Dendritic cell treated with granulocyte-macrophage colony-stimulating factor and Interleukin-4, amounts not matched to agents 40 ng/mL and 50 ng/mL, for 4 days (primary cell): ENCODE measurements around the gene EGFL6.
A peak's percentile ranks its signal among the peaks of the same experiment; 100 is the strongest.
"Not testable (repeated sequence)": the region's sequence is repeated elsewhere in the genome, so short reads cannot be mapped to it uniquely, and the experiment has no call there.

Experiments
- H3K27ac Mint-ChIP-seq: one replicate; pipeline ENCODE4 v1.8.0; 2022; ENCODE audit warnings: mild to moderate bottlenecking, mixed read lengths
- H3K27me3 Mint-ChIP-seq: one replicate; pipeline ENCODE4 v1.8.0; 2022; ENCODE audit warnings: mild to moderate bottlenecking, mixed read lengths
- H3K36me3 Mint-ChIP-seq: one replicate; pipeline ENCODE4 v1.8.0; 2022; ENCODE audit warnings: low read depth, mixed read lengths
- H3K4me1 Mint-ChIP-seq: one replicate; pipeline ENCODE4 v1.8.0; 2022; ENCODE audit warnings: low read depth, mixed read lengths
- H3K4me3 Mint-ChIP-seq: one replicate; pipeline ENCODE4 v1.8.0; 2022; ENCODE audit warnings: mild to moderate bottlenecking, moderate library complexity, mixed read lengths
- H3K9me3 Mint-ChIP-seq: one replicate; pipeline ENCODE4 v1.8.0; 2022; ENCODE audit warnings: mixed read lengths
- intact Hi-C: fragments of 100-400 bp; cut with micrococcal nuclease; formaldehyde crosslinking; loops from one replicate; pipeline ENCODE4 v1.15.0; 2022

EGFL6 gene

DNA sequence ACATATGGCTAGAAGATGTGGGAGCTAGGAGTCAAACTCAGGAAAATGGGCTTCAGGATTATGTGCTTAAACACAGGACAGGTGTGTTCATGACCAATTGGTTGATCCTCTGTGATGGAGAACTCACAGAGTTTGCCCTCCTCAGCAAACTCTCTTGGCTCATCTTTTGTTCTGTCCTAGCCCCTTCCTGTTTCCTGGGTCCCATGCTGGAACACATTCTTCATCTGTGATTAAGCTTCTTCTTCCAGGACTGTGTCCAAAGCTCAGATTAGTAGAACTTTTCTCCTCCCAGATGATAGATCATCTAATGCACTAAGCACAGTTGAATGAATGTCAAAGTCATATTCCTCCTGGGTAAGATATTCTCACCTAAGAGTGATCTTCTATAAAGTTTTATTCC, 44.8 kb downstream of the EGFL6 start:
- no peak overlapping the region for H3K4me3 Mint-ChIP-seq
- H3K9me3 Mint-ChIP-seq: no peaks in the 10 kb centered on the region
- no peak overlapping the region for H3K27ac Mint-ChIP-seq
- H3K27me3 Mint-ChIP-seq: no peaks in the 10 kb centered on the region
- H3K36me3 Mint-ChIP-seq: no peaks in the 10 kb centered on the region
- intact Hi-C loops: no loop called here
- no peaks in the 10 kb centered on the region for H3K4me1 Mint-ChIP-seq

DNA sequence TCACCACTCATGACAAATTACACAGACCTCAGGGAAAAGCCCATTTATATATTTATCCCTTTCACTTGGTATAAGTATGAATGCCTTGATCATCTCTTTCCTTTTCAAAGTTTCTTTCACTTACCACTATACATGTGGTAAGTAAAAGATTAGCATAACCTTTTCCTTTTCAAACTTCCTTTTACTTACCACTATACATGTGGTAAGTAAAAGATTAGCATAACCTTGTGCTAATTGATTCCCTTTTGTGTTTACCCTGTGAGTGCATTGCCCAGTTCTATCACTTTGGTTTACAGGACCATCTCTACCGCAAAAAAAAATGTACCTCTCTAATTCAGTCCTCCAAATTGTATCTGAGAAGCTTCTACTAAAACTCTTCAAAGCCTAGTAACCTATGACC, 50.8 kb downstream of the EGFL6 start:
- Mint-ChIP-seq H3K4me3 (no peak overlapping the region), H3K27ac (no peak overlapping the region), H3K27me3 (no peaks in the 10 kb centered on the region), H3K36me3 (no peaks in the 10 kb centered on the region), H3K9me3 (no peaks in the 10 kb centered on the region), H3K4me1 (no peaks in the 10 kb centered on the region)
- intact Hi-C loops: no loop called here

DNA sequence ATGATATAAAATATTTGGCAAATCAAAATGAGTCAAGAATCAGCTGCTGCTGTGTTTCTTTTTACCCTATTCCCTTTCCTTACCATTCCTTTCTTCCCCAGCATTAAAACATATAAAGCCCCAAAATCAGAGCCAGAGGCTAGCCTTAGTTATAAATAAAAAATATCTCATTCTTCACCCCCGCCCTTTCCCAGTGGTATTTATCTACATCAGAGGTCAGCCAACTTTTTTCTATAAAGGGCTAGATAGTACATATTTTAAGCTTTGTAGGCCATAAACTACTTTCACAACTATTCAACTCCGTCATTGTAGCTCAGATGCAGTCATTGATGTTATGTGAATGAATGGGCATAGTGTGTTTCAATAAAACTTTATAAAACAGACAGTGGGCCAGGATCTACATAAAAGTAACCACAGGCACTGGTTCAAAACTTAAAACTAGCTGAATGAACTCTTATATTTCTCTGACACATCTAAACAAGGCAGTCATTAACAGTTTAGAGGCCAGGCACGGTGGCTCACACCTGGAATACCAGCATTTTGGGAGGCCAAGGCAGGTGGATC, 53.1 kb downstream of the EGFL6 start:
- intact Hi-C loops: no loop called here
- Mint-ChIP-seq H3K4me1 (no peaks in the 10 kb centered on the region), H3K27ac (no peak overlapping the region), H3K27me3 (no peaks in the 10 kb centered on the region), H3K4me3 (no peak overlapping the region), H3K9me3 (no peaks in the 10 kb centered on the region), H3K36me3 (no peaks in the 10 kb centered on the region)

DNA sequence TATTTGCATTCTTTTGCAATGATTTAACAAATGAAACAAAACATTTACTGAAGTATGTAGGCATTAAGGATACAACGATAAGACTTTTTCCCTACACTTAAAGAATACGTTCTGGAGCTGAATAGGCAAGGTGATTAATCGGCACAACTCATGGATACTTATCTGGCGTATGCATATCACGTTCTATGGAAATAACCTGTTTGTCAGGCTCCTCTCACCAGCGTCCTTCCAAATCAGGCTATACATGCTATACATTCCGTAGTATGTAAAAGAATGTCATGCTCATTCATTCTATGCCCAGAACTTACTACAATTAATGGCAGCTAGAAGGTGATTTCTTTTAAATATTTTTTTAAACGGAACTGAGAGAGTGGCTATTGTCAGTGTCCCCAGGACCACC, 57.9 kb downstream of the EGFL6 start:
- H3K4me1 Mint-ChIP-seq: no peaks in the 10 kb centered on the region
- no peaks in the 10 kb centered on the region for H3K36me3 Mint-ChIP-seq
- no peaks in the 10 kb centered on the region for H3K27me3 Mint-ChIP-seq
- intact Hi-C loops: no loop called here
- no peak overlapping the region for H3K27ac Mint-ChIP-seq
- H3K4me3 Mint-ChIP-seq: no peak overlapping the region
- H3K9me3 Mint-ChIP-seq: no peaks in the 10 kb centered on the region

- H3K4me3 Mint-ChIP-seq, H3K27ac Mint-ChIP-seq, H3K36me3 Mint-ChIP-seq, H3K27me3 Mint-ChIP-seq, intact Hi-C loops, H3K4me1 Mint-ChIP-seq: not testable (repeated sequence)
- H3K9me3 Mint-ChIP-seq: peaks cover 19% of the 10 kb centered on the region
Observed at GRCh38 chrX:13637224-13637623, 67.8 kb downstream of the EGFL6 start.

DNA sequence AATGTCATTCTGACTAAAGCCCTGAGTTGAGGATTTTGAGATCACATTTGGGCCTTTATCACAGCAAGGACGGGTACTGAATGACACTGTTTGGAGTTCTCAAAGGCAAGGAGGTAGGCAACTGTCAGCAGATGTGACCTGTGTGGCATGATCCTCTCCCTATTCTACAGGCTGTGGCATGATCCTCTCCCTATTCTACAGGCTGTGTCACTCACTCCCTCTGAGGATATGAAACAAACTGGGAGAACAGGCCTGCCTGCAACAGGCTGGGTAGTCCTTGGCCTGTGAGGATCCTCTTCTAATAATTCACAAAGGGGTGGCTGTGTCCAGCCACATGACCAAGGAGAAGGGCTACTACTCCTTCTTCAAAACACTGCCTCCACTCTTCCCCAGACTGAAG, 68.6 kb downstream of the EGFL6 start:
- no peaks in the 10 kb centered on the region for H3K36me3 Mint-ChIP-seq
- no peak overlapping the region for H3K4me3 Mint-ChIP-seq
- intact Hi-C loops: no loop called here
- peaks cover 19% of the 10 kb centered on the region for H3K9me3 Mint-ChIP-seq
- H3K27me3 Mint-ChIP-seq: no peaks in the 10 kb centered on the region
- no peaks in the 10 kb centered on the region for H3K4me1 Mint-ChIP-seq
- H3K27ac Mint-ChIP-seq: no peak overlapping the region

DNA sequence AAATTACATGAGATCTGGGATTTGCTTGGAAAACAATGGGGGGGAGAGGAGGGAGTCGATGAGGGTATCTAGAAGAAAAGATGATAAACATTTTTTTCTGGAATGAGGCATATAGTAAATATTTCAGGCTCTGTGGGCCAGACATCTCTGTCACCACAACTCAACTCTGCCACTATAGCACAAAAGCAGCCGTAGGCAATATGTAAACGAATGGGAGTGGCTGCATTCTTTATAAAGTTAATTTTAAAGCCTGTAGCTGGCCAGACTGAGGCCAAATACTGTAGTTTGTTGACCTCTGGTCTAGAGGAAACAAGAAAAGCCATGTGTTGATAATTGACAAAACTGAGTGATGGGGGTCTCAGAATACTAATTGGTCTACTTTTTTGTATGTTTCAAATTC, 69.4 kb downstream of the EGFL6 start:
- Mint-ChIP-seq H3K27me3 (no peaks in the 10 kb centered on the region), H3K4me3 (no peak overlapping the region), H3K27ac (no peak overlapping the region), H3K9me3 (peaks cover 19% of the 10 kb centered on the region), H3K36me3 (no peaks in the 10 kb centered on the region), H3K4me1 (no peaks in the 10 kb centered on the region)
- intact Hi-C loops: no loop called here

DNA sequence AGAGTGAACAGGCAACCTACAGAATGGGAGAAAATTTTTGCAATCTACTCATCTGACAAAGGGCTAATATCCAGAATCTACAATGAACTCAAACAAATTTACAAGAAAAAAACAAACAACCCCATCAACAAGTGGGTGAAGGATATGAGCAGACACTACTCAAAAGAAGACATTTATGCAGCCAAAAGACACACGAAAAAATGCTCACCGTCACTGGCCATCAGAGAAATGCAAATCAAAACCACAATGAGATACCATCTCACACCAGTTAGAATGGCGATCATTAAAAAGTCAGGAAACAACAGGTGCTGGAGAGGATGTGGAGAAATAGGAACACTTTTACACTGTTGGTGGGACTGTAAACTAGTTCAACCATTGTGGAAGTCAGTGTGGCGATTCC, 72.3 kb downstream of the EGFL6 start:
- H3K9me3 Mint-ChIP-seq, intact Hi-C loops, H3K4me3 Mint-ChIP-seq: not testable (repeated sequence)

GRCh38 chrX:13645464-13646153, 76.2 kb downstream of the EGFL6 start:
- Mint-ChIP-seq H3K4me1 (peaks cover 6% of the 10 kb centered on the region), H3K27me3 (no peaks in the 10 kb centered on the region), H3K4me3 (no peak overlapping the region), H3K27ac (no peak overlapping the region), H3K9me3 (no peaks in the 10 kb centered on the region), H3K36me3 (no peaks in the 10 kb centered on the region)
- intact Hi-C loops: loop anchor here (2.0 kb wide), 1 partner anchor 139 kb away; no protein-coding TSS in a partner anchor

More for the DNA sequence above, 72.3 kb downstream of the EGFL6 start:
- not testable (repeated sequence) for H3K36me3 Mint-ChIP-seq, H3K4me1 Mint-ChIP-seq, H3K27me3 Mint-ChIP-seq, H3K27ac Mint-ChIP-seq

DNA sequence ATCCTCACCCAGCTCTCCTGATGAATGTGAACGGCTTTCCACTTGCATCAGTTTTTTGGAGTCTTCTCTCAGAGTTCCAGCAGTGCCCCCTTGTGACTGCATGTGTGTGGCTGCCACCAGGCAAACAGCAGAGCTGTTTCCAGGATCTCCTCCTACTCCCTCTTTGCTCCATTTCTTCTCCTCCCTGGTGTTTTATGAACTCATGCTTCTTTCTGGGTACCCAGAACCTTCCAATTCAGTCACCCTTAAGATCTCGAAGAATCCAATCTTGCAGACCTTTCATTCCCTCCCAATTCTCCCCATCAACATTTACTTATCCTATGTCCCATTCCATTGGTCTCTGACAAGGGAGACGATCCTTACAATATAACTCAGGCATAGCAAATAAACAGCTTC, 76.8 kb downstream of the EGFL6 start:
- Mint-ChIP-seq H3K27me3 (no peaks in the 10 kb centered on the region), H3K4me1 (peaks cover 6% of the 10 kb centered on the region), H3K27ac (no peak overlapping the region), H3K9me3 (no peaks in the 10 kb centered on the region), H3K4me3 (no peak overlapping the region), H3K36me3 (no peaks in the 10 kb centered on the region)
- intact Hi-C loops: loop anchor here (2.0 kb wide), 1 partner anchor 139 kb away; no protein-coding TSS in a partner anchor

GRCh38 chrX:13647709-13648212, 78.4 kb downstream of the EGFL6 start:
- H3K4me1 Mint-ChIP-seq: peaks cover 6% of the 10 kb centered on the region
- no peaks in the 10 kb centered on the region for H3K36me3 Mint-ChIP-seq
- no peaks in the 10 kb centered on the region for H3K9me3 Mint-ChIP-seq
- intact Hi-C loops: loop anchor here (2.0 kb wide), 1 partner anchor 141 kb away; no protein-coding TSS in a partner anchor
- peak overlapping the region; percentile 78 for H3K27ac Mint-ChIP-seq
- H3K4me3 Mint-ChIP-seq: no peak overlapping the region
- no peaks in the 10 kb centered on the region for H3K27me3 Mint-ChIP-seq

DNA sequence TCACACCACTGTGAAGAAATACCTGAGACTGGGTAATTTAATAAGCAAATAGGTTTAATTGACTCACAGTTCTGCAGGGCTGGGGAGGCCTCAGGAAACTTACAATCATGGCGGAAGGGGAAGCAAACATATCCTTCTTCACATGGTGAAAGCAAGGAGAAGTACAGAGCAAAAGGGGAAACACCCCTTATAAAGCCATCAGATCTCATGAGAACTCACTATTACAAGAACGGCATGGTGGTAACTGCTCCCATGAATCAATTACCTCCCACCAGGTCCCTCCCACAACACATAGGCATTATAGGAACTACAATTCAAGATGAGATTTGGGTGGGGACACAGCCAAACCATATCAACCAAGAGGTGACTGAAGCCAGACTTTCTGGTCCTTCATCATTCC, 78.9 kb downstream of the EGFL6 start:
- H3K4me1 Mint-ChIP-seq, H3K4me3 Mint-ChIP-seq, intact Hi-C loops, H3K9me3 Mint-ChIP-seq, H3K27me3 Mint-ChIP-seq, H3K36me3 Mint-ChIP-seq: not testable (repeated sequence)
- H3K27ac Mint-ChIP-seq: peak overlapping the region; percentile 78

- Mint-ChIP-seq H3K36me3 (no peaks in the 10 kb centered on the region), H3K4me3 (no peak overlapping the region), H3K4me1 (peaks cover 6% of the 10 kb centered on the region), H3K9me3 (no peaks in the 10 kb centered on the region), H3K27ac (no peak overlapping the region), H3K27me3 (no peaks in the 10 kb centered on the region)
- intact Hi-C loops: no loop called here
Observed at GRCh38 chrX:13649838-13650237, 80.4 kb downstream of the EGFL6 start.

DNA sequence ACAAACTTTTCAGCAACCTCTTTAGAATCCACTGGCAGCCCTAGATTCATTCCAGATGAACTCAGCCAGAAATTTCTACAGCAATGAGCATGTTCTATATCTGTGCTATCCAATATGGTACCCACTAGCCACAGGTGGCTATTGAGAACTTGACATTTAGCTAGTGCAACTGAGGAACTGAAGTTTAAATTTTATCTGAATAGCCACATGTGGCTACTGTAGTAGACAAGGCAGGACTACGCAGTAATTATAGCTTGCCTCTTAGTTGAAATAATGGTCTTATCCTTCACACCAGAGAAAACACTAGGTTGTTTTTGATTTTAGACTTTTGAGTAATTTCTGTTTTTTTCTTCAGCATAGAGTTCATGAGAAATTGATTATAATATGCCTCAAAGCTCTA, 80.9 kb downstream of the EGFL6 start:
- Mint-ChIP-seq H3K9me3 (no peaks in the 10 kb centered on the region), H3K36me3 (peaks cover 2% of the 10 kb centered on the region), H3K4me3 (no peak overlapping the region), H3K4me1 (peaks cover 6% of the 10 kb centered on the region), H3K27ac (no peak overlapping the region), H3K27me3 (no peaks in the 10 kb centered on the region)
- intact Hi-C loops: no loop called here

- no peak overlapping the region for H3K27ac Mint-ChIP-seq
- peaks cover 8% of the 10 kb centered on the region for H3K36me3 Mint-ChIP-seq
- H3K4me3 Mint-ChIP-seq: no peak overlapping the region
- intact Hi-C loops: no loop called here
- no peaks in the 10 kb centered on the region for H3K27me3 Mint-ChIP-seq
- H3K9me3 Mint-ChIP-seq: no peaks in the 10 kb centered on the region
- H3K4me1 Mint-ChIP-seq: peaks cover 3% of the 10 kb centered on the region
Observed at GRCh38 chrX:13651150-13651549, 81.7 kb downstream of the EGFL6 start.
